H1 (cell line): ENCODE data around the gene HMGCLL1. TPM values are rescaled to one million over a fixed set of nuclear protein-coding genes. Genes with fewer than 3 reads are reported as not detected.

Experiments used
- NANOG ChIP-seq: IDR thresholded peaks from 2 replicates; pipeline ENCODE4 v1.6.1; 2011; ENCODE audit warnings: low read length, low read depth, mild to moderate bottlenecking, inconsistent platforms; ENCODE audit not compliant: insufficient read depth, poor library complexity, severe bottlenecking
- PHF8 ChIP-seq: fragments of 200-600 bp; sonication (generic); conservative IDR thresholded peaks from 2 replicates; pipeline ENCODE4 v1.7.1; 2012; ENCODE audit warnings: low read depth, mild to moderate bottlenecking, inconsistent platforms, low read length, moderate library complexity
- TBP ChIP-seq: IDR thresholded peaks from 2 replicates; pipeline ENCODE4 v1.6.1; 2011; ENCODE audit warnings: low read depth, low read length, improper control_type of control experiment
- polyA plus RNA-seq, 7 experiments: library from polyadenylated mRNA; depleted of rRNA in 3 of 7; stranded (reverse) in 5 of 7; unstranded in 2 of 7; fragments of >200 nt in 5 of 7; fragments of 200-250 nt in 2 of 7; gene quantifications; 1 replicate in 5 of 7; 2 replicates in 1 of 7; 4 replicates in 1 of 7; pipeline versions ENCODE4 v1.2.1 to v1.2.3, GENCODE V29; 2011 to 2013; ENCODE audit warnings: missing spikeins in 2 of 7, mixed read lengths in 2 of 7
- total RNA-seq: library from RNA; stranded (reverse); fragmentation: NEBNext Ultra II Directional; extraction: Animal tissue kit (Norgen Biotek cat#: 25700); gene quantifications from 2 replicates; pipeline ENCODE4 v1.2.1, GENCODE V29; 2021

HMGCLL1 gene
- total and polyA plus RNA-seq, 2 of the 8 experiments (the other 6 are each of a cell fraction or from before 2014, with no cell fraction given) = 0.06 to 0.41 TPM

GRCh38 chr6:55473722-55474121 lies 105.3 kb downstream of the HMGCLL1 start (continued):
- TF ChIP-seq NANOG (no peak), PHF8 (no peak), TBP (no peak)
